ENCODE results near the gene ACBD4.

The ACBD4 gene

DNA sequence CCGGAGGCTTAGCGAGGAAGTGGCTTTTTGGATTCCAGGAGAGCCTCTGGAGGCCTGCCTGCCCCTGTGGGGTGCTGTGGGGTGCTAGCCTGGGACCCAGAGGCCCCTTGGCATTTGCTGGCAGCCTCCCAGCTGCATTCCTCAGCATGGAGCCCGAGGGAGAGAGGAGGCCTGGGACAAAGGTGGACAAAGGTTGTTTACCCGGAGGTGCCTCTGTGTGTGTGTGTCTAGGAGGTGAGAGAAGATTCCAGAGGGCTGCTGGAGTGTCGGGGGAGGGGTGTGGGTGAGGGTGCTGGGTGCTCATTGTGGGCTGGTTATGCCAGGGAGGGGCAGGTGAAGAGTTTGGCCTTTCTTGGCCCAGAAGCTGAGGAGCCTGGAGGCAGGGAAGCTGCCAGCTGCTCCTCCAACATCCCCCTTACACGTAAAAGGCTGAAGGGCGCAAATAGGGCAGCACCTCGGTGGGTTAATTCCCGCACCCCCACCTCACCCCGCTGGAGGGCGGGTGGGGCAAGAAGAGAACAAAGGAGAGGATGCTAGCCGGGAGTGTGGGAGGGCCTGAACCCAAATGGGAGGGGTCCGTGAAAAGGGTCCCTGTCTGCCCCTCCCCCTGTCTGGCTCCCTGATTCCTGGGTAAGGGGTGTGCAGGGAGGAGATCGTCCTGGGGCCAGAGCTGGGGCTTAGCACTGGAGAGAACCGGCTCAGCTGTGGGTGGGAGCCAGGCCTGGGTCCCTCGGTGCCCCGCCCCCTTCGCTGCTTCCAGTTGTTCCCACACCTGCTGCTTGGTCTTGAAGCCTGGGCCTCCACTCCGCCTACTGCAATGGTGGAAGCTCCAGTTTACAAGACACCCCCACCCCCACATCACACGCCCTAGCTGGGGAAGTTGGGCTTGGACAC is 36.1 kb downstream of the ACBD4 start:
- Histone ChIP-seq H3K27me3 (ENCODE audit: insufficient read depth, low read length) (no peaks in the 10 kb centered on the region), H4K20me1 (ENCODE audit: insufficient read depth, low read length) (no peaks in the 10 kb centered on the region), H3K4me3 (ENCODE audit: low read depth, low read length, poor library complexity, severe bottlenecking) (no peak overlapping the region), H3K4me2 (ENCODE audit: low read length) (peak overlapping the region; percentile 67; the same call in 1 of the 2 replicates), H2AFZ (ENCODE audit: low read length) (no peak overlapping the region), H3K9ac (ENCODE audit: low read length) (no peak overlapping the region), H3K9me3 (ENCODE audit: low read length) (no peaks in the 10 kb centered on the region), H3K79me2 (ENCODE audit: insufficient read depth, low read length) (no peaks in the 10 kb centered on the region), H3F3A (ENCODE audit: insufficient read depth, low read length) (0 out of 2 replicates have a peak, but pooled peaks cover 3% of the 10 kb centered on the region), H3K27ac (ENCODE audit: low read depth, low read length, poor library complexity, severe bottlenecking) (no peak overlapping the region), H3K36me3 (ENCODE audit: insufficient read depth, low read length) (peaks cover 4% of the 10 kb centered on the region; the same call in 1 of the 2 replicates), H3K9me2 (ENCODE audit: low read depth, low read length) (no peaks in the 10 kb centered on the region), H3K4me1 (ENCODE audit: insufficient read depth, low read length, severe bottlenecking) (peaks cover 15% of the 10 kb centered on the region)
- no peak for TF ChIP-seq EZH2 (IDR thresholded peaks at IDR 0.05; ENCODE audit: borderline replicate concordance, low read length)
- TF ChIP-seq, protein P1, sequence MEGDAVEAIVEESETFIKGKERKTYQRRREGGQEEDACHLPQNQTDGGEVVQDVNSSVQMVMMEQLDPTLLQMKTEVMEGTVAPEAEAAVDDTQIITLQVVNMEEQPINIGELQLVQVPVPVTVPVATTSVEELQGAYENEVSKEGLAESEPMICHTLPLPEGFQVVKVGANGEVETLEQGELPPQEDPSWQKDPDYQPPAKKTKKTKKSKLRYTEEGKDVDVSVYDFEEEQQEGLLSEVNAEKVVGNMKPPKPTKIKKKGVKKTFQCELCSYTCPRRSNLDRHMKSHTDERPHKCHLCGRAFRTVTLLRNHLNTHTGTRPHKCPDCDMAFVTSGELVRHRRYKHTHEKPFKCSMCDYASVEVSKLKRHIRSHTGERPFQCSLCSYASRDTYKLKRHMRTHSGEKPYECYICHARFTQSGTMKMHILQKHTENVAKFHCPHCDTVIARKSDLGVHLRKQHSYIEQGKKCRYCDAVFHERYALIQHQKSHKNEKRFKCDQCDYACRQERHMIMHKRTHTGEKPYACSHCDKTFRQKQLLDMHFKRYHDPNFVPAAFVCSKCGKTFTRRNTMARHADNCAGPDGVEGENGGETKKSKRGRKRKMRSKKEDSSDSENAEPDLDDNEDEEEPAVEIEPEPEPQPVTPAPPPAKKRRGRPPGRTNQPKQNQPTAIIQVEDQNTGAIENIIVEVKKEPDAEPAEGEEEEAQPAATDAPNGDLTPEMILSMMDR (IDR thresholded peaks at IDR 0.05; ENCODE audit: low read length) = no peak

DNA sequence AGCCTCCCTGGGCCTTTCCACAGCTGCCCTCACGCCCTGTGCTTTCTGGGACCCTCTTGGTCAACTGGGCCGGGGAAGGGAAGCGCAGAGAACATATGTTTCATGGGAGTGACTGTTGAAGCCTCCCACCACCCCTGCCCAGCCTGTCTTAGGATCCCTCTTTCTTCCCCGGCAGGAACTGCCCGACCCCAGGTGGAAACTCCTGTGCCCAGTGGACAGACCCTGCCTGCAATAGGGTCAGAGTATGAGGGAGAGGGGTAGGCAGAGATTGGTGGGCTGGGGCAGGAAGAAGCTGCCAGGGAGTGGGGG is 36.7 kb downstream of the ACBD4 start:
- Histone ChIP-seq H3K9ac (ENCODE audit: low read length) (no peak overlapping the region; the same call in 1 of the 2 replicates), H3K27me3 (ENCODE audit: insufficient read depth, low read length) (no peaks in the 10 kb centered on the region), H3K9me3 (ENCODE audit: low read length) (no peaks in the 10 kb centered on the region), H3K27ac (ENCODE audit: low read depth, low read length, poor library complexity, severe bottlenecking) (no peak overlapping the region), H4K20me1 (ENCODE audit: insufficient read depth, low read length) (no peaks in the 10 kb centered on the region), H3K4me3 (ENCODE audit: low read depth, low read length, poor library complexity, severe bottlenecking) (peak overlapping the region; percentile 51), H3K9me2 (ENCODE audit: low read depth, low read length) (no peaks in the 10 kb centered on the region), H3K79me2 (ENCODE audit: insufficient read depth, low read length) (no peaks in the 10 kb centered on the region), H3F3A (ENCODE audit: insufficient read depth, low read length) (0 out of 2 replicates have a peak, but pooled peaks cover 3% of the 10 kb centered on the region), H2AFZ (ENCODE audit: low read length) (no peak overlapping the region), H3K4me2 (ENCODE audit: low read length) (peak overlapping the region; percentile 67; the same call in 1 of the 2 replicates), H3K36me3 (ENCODE audit: insufficient read depth, low read length) (peaks cover 4% of the 10 kb centered on the region; the same call in 1 of the 2 replicates), H3K4me1 (ENCODE audit: insufficient read depth, low read length, severe bottlenecking) (peaks cover 15% of the 10 kb centered on the region)
- TF ChIP-seq, protein P1 (IDR thresholded peaks at IDR 0.05; ENCODE audit: low read length) = no peak

DNA sequence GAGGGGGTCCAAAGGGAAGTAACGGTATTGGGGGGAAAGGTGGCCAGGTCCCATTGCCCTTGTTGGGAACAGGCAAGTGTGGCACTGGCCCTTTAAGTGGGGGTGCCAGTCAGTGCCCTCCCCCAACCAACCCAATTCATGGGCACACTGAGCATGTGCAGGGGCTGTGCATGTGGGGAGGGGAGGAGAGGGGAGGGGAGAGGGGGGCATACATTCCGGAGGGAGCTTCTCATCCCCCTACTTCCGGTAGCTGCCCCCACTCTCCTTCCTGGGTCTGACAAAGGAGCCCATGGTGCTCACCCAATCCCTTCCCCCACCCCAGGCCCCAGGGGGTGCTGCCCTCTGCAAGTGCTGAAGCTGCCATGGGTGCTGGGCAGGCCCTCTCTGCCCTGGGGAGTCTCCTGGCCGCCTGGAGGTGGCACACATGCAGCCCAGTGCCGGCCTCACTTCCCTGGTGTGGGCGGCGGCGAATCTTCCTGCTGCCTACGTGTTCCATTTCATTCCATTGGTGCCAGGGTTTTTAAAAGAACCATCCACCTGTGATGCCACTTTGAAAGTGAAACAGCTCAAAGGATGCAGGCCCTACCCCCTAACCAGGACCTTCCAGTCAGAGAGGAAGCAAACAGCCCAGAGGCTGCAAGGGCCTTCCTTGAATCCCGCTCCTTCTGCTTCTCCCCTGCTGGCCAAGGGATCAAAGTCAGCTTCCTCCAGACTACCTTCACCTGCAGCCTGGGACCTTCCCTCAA is 37.2 kb downstream of the ACBD4 start:
- Histone ChIP-seq H4K20me1 (ENCODE audit: insufficient read depth, low read length) (no peaks in the 10 kb centered on the region), H3K27me3 (ENCODE audit: insufficient read depth, low read length) (no peaks in the 10 kb centered on the region), H3F3A (ENCODE audit: insufficient read depth, low read length) (0 out of 2 replicates have a peak, but pooled peaks cover 3% of the 10 kb centered on the region), H3K79me2 (ENCODE audit: insufficient read depth, low read length) (no peaks in the 10 kb centered on the region), H3K36me3 (ENCODE audit: insufficient read depth, low read length) (peaks cover 4% of the 10 kb centered on the region; the same call in 1 of the 2 replicates), H3K4me1 (ENCODE audit: insufficient read depth, low read length, severe bottlenecking) (peaks cover 15% of the 10 kb centered on the region), H3K9me3 (ENCODE audit: low read length) (no peaks in the 10 kb centered on the region), H3K4me3 (ENCODE audit: low read depth, low read length, poor library complexity, severe bottlenecking) (peak overlapping the region; percentile 51), H3K9me2 (ENCODE audit: low read depth, low read length) (no peaks in the 10 kb centered on the region), H3K4me2 (ENCODE audit: low read length) (peak overlapping the region; percentile 67), H3K27ac (ENCODE audit: low read depth, low read length, poor library complexity, severe bottlenecking) (peak overlapping the region; percentile 18), H3K9ac (ENCODE audit: low read length) (peak overlapping the region; percentile 59; the same call in 1 of the 2 replicates), H2AFZ (ENCODE audit: low read length) (peak overlapping the region; percentile 94; the same call in 1 of the 2 replicates)
- TF ChIP-seq, protein P1 (IDR thresholded peaks at IDR 0.05; ENCODE audit: low read length) = no peak
- no peak for TF ChIP-seq EZH2 (IDR thresholded peaks at IDR 0.05; ENCODE audit: borderline replicate concordance, low read length)
